Measurements from ENCODE around the gene EEF2KMT.
"Not testable (repeated sequence)": the region's sequence is repeated elsewhere in the genome, so short reads cannot be mapped to it uniquely, and the experiment has no call there.

EEF2KMT gene, protein sequence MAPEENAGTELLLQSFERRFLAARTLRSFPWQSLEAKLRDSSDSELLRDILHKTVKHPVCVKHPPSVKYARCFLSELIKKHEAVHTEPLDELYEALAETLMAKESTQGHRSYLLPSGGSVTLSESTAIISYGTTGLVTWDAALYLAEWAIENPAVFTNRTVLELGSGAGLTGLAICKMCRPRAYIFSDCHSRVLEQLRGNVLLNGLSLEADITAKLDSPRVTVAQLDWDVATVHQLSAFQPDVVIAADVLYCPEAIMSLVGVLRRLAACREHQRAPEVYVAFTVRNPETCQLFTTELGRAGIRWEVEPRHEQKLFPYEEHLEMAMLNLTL

DNA sequence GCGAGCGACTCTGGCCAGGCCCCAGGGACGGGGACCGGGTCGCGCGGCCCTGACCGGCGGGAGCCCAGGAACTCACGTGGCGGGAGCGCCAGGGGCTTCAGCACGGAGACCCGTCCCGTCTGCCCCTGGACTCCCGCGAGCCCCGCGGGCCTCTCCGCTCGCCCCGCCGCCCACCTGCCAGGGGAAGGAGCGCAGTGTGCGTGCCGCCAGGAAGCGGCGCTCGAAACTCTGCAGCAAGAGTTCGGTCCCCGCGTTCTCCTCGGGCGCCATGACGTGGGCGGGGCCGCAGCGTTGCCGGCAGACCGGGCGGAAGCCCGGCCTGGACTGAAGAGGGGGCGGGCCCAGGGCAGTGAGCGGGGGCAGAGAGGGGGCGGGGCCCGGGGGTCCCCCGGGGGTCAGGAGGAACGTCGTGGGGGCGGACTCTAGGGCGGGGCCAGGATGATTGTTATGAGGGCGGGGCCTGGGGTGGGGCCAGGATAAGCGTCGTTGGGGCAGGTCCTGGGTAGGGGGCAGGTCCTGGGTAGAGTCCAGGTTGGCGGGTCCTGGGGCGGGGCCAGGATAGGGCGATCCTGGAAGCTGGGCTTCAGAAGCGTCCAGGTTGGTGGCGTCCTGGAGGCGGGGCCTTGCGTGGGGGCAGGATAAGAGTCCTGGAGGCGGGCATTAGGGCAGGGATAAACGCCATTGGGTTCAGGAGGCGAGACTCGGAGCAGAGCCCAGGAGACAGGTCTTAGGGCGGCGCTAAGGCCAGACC lies at the start of gene EEF2KMT:
EEF2KMT (minus strand) TSS at position 326 of the 751 bp plus-strand sequence; CDS start at position 270, 56 bp downstream.
- DNase-seq (ENCODE audit: low read depth): peak; percentile 85

DNA sequence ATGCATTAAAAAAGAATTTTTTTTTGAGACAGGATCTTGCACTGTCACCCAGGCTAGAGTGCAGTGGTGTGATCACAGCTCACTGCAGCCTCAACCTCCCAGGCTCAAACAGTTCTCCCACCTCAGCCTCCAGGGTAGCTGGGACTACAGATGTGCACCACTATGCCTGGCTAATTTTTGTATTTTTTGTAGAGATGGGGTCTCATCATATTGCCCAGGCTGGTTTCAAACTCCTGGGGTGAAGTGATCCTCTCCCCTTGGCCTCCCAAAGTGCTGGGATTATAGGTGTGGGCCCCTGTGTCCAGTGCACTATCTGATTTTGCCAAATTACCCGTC lies 47.0 kb upstream of the EEF2KMT start:
- not testable (repeated sequence) for DNase-seq (ENCODE audit: low read depth)

DNA sequence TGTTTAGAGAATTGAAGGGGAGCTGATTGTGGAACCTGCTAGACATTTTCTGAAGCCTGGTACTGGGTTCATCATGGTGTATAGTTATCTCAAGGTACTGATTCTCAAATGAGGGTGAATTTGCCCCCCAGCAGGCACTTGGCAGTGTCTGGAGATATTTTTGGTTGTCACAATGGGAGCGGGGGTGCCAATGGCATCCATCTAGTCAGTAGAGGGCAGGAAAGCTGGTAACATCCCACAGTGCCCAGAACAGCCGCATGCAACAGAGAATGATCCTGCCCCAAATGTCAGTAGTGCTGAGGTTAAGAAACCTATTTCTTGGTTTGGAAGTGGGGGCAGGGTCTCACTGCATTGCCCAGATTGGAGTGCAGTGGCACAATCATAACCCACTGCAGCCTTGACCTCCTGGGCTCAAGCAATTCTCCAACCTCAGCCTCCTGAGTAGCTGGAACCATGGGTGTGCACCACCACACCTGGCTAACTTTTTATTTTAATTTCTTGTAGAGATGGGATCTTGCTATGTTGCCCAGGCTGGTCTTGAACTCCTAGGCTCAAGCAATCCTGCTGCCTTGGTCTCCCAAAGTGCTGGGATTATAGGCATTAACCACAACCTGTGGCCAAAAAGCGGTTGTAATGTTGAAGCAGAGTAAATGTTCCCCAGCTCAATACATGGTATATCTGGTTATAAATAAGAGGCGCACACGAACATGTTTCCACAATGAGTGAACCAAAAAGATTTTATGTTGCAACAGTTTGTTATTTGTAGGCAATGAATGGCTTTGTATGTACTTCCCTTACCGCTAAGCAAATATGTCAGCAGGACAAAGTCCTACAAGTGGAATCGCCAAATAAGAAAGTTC lies 46.4 kb upstream of the EEF2KMT start:
- DNase-seq (ENCODE audit: low read depth): no peak

DNA sequence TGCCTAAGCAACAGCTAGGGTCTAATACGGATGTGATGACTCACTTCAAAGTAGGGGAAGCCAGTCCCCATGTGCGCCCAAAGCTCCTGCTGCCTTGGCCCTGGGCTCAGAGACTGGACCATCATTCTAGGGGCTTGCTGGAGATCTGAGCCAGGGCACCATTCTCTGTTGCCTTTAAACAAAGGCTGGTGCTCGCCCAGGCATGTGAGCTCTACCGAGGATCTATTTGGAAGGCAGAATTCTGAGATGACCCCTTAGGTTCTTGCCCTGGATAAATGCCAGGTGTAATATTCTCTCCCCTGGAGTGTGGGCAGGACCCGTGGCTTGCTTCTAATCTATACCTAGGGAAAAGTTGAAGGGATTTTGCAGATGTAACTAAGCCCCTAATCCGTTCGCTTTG lies 42.6 kb upstream of the EEF2KMT start:
- not testable (repeated sequence) for DNase-seq (ENCODE audit: low read depth)

DNA sequence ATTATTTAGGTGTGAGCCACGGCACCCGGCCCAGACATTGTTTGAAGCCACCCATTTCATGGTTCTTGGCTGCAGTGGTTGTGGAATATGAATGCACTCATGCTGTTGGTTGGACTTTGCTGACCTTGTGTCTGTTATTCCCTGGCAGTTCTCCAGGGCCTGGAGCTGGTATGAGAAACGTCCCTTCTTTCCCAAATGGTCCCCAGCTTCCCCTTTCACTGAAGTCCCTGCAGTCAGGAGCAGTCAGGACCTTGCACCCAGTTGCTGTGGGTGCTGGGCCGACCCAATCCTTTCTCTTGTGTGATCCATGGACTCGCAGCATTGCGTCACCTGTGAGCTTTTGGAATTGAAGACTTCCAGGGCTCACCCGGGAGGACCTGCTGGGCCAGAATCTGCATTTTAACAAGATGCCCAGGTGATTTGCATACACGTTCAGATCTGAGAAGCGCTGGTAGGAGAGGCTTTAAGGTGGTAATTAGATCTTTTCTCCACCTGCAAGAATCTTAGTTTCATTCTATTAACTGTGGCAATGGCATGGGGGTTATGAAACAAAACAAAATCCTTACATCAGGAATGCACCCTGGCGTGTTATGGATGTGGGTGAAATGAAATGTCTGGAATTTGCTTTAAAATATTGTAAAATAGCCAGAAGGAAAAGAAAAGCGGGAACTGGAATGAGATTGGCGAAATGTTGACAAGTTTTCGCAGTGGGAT lies 37.3 kb upstream of the EEF2KMT start:
- DNase-seq (ENCODE audit: low read depth): not testable (repeated sequence)

DNA sequence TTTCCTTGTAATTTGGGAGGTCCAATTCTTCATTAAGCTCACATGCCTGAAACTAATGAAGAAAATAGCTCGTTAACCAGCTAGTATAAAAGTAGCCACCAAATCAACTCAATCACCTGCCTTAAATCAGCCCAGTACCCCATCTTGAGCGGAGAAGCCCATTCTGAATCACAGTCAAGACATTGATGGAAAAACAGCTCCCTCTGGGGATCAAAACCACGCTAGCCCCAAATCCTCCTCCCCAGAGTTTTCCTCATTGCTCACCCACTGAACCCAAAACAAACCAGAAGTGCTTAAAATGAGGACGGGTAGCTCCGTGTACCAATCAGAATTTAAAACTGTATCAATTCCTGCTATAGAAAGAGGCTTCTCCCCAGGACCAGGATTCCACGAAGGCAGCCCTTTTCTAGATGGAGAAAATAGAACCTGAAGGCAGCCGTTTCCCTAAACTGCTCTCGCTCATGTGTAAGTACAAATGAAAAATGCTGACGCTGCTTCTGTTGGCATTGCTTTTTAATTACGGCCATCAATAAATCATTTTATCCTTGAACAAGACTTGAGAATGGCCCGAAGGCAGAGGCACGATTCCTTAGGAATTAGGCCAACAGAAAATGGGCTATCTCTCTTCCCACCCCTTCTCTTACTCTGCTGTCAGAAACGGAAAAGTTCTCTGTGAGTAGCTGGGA lies 35.5 kb upstream of the EEF2KMT start:
- DNase-seq (ENCODE audit: low read depth): not testable (repeated sequence)

DNA sequence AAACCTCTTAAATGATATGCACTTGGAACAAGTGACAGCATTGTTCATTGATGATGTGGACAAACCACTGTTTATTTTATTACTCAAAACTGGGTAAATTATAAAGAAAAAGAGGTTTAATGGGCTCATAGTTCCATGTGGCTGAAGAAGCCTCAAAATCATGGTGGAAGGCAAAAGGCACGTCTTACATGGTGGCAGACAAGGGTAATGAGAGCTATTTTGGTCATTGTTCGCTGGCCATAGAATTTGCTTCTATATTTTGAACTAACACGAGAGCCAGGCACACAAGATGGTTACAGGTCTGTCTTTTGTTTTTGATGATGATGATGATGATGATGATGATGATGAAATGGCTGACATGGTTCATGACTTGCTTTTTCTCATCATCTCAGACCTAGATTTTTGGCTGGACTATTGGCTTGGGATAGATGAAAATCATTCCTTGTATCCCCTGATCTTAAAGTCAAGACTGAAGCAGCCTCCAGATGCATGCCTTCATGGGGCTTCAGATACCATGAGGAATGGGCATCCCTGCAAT lies 33.9 kb upstream of the EEF2KMT start:
- not testable (repeated sequence) for DNase-seq (ENCODE audit: low read depth)

DNA sequence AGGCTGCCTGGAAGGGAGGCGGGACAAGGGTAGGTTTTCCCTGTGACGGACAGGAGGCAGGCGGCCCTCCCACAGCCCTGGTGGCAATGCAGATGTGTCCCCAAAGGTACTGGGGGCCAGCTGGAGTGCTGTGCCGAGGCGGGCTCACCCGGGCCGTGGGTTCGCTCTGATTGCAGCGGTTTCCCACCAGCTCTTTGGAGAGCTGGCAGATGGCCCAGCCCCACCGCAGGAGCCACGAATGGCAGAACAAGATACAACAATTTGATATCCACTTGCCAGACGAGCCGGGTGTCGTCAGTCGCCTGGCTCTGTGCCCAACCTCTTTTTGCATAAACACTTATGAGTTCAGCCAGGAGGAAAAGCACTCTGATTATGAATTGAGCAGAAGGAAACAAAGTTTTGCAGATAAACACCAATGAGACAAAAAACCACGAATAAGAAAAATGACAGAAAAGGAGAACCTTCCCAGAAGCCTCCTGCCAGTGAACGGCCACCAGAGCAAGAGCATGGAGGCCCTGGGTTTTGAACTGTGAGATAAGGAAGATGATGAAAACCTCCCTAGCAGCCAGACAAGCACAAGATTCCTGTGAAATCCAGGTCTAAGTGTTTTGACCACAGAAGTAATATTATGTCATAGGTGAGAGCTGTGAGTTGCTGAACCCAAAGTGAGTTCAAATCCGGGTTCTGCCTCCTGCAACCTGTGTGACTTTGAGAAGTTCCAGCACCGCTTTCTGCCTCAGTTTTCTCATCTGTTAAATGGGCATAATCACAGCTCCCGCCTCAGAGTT lies 19.9 kb upstream of the EEF2KMT start:
- not testable (repeated sequence) for DNase-seq (ENCODE audit: low read depth)

DNA sequence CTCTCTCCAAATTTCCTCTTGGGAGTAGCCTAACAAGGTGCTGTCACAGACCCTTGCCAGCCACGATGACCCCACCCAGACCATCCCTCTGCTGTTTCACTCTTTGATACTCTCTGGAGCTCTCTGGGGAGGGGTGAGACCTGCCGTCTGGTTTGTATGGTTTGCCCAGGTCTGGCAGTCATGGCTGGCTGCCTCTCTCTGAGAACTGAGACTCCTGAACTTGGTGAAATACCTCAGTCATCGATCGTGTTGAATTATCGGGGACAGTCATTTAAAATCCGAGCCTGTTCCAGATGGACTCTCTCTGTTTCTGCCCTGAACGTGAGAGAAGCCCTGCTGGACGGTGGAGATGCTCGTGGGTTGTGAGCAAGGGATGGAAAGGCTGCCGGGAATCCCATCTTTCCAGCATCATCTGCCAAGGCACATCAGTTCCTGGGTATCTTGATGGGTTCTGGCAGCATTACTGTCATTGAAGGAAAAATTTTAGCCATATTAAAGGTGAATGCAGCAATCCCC lies 19.2 kb upstream of the EEF2KMT start:
- not testable (repeated sequence) for DNase-seq (ENCODE audit: low read depth)

DNA sequence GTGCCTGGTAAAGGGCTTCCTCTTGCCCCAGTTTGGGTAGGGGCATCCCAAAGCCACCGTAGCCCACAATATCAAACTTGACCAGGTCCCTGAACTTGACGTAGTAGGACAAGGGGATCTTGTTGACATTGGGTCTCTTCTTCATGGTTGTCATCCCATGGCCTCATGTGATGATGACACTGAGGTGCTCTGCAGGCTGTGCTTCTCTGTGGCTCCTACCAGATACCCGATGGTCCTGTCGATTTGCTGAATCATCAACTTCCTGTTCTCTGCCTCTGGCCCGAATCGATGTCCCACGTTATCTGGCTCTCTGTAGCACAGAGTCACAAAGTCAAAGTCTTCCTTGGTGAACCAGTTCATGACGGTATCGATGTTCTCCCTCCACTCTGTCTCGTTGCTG lies 13.3 kb upstream of the EEF2KMT start:
- DNase-seq (ENCODE audit: low read depth): not testable (repeated sequence)

DNA sequence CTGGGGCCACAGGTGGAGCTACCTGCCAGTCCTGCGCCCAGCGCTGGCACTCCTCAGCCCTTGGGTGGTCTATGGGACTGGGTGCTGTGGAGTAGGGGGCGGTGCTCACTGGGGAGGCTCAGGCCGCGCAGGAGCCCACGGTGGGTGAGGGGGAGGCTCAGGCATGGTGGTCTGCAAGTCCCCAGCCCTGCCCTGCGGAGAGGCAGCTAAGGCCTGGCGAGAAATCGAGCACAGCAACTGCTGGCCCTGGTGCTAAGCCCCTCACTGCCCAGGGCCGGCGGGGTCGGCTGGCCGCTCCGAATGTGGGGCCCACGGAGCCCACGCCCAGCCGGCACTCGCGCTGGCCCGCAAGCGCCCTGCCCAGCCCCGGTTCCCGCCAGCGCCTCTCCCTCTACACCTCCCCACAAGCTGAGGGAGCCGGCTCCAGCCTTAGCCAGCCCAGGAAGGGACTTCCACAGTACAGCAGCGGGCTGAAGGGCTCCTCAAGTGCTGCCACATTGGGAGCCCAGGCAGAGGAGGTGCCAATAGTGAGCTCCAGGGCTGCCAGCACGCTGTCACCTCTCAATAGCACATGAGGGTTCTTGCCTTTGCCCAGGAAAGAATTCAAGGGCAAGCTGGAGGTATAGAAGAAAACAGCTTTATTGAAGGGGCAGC lies 11.0 kb upstream of the EEF2KMT start:
- DNase-seq (ENCODE audit: low read depth): no peak

DNA sequence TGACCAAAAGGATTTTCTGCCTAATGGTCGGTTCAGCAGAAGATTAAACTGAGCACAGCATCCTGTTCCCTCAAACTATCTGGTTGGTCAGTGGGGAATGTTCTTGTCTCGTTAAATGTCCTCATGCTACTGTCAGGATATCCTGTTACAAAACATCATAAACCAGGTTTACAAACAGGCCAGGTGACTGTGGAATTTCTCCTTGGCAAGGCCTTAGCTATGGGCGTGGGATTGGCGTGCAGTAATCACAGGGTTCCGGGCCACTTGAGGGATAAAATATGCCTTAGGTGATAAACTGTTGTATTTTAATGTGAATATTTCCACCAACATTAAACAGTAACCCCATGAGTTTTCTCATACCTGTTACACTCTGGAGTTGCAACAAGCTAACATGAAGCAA lies 7.4 kb upstream of the EEF2KMT start:
- DNase-seq (ENCODE audit: low read depth): not testable (repeated sequence)

DNA sequence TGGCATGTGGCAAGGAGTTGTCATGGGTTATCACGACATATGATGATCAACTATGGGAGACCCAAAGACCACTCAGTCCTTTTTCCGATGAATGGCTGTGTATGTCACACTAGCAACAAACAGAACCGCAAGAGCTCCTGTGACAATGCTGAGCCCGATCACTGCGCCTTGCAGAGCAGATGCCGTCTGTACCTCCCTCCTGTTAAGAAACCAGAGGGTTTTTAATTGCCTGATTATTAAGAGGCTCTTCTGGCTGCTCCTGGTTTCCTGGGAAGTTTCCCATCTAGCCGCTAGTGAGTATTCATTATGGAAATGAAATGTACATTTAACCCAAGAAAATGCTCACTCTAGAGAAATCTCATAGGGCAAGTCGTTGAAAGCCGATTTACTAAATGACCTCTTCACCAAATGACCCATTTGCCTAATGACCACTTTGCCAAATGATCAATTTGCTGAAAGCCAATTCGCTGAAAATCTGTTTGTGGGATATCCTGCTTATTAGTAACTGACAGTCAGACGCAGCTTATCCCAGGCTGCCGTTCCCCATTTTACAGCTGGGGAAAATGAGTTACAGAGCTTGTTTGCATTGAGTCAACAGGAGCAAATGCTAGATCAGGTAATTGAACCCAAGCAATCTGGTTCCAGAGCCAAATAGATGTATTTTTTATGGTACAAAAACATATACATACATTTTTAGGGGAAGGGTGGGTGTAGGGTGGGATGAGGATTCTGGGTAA lies 5.9 kb upstream of the EEF2KMT start:
- not testable (repeated sequence) for DNase-seq (ENCODE audit: low read depth)

DNA sequence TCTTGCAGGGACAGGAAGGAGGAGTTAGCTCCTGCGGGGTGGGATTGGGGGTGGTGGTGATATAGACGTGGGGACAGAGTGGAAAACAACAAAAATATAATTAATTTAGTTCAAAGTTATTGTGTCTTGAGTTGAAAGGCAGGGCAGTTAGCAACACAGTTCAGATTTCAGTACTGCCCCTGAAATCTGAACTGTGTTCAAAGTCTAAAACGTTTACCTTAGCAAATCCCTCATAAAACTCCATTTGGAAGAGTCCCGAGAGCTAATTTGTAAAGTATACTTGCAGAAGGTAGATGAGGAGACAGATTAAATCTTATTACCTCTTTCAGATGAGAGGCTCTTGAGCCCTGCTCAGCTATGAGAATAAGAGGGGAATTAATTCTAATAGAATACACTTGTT lies 1.6 kb upstream of the EEF2KMT start:
- not testable (repeated sequence) for DNase-seq (ENCODE audit: low read depth)

DNA sequence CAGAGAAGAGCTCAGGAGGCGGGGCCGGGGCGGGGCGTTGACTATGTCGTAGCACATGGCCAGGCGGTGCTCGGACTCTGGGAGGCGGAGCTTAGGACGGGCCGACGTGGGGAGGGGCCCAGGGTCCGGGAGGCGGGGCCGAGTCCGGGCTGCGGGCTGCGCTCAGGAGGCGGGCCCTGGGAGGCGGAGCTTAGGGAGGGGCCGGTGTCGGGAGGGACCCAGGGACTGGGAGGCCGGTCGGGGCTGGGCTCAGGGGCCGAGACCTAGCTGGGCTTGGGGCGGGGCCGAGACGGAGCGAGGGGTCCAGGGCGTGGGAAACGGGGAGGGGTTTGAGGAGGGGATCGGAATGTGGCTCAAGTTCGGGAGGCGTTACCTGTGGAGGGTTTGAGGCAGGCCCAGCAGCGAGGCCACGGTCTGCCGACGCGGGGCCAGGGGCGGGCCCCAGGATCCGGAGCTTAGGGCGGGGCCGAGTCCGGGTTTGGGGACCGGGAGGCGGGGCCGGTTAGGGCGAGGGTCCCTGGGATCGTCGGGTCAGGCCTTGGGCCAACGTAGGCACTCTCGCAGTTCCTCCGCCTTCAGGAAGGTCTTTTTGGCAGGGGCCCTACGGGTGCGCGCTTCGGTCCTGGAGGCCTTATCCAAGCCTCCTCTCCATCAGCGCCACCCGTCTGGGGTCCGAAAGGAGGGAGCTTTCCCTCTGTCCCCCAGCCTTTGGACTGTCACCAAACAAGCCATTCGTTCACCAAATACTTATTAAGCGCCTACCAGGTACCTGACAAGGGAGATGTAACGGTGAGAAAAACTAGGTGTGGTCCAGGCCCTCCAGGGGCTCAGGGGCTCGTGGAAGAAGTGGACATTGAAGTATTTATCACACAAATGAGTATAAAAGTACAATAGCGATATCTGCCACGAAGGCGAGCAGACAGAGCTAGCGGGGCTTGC lies 895 bp upstream of the EEF2KMT start:
- peak; percentile 93 for DNase-seq (ENCODE audit: low read depth)

DNA sequence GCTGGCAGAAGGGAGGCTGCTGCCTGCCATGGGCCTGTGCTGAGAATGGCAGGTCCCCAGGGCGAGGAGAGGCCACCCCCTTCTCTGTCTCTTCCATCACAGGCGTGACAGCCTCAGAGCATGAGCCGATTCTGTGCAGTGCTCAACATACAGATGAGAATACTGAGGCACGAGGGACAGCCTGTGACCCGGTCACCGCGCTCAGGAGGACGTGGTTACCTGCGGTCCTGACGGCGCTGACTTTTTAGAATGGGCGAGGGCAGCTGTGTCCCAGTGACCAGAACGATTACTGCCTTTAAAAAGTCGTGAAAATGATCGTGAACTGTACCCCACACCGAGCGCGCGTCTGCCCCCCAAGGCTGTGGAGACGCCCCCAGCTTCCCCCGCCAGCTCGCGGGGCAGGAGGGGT lies 530 bp downstream of the EEF2KMT start:
- DNase-seq (ENCODE audit: low read depth): peak; percentile 14

DNA sequence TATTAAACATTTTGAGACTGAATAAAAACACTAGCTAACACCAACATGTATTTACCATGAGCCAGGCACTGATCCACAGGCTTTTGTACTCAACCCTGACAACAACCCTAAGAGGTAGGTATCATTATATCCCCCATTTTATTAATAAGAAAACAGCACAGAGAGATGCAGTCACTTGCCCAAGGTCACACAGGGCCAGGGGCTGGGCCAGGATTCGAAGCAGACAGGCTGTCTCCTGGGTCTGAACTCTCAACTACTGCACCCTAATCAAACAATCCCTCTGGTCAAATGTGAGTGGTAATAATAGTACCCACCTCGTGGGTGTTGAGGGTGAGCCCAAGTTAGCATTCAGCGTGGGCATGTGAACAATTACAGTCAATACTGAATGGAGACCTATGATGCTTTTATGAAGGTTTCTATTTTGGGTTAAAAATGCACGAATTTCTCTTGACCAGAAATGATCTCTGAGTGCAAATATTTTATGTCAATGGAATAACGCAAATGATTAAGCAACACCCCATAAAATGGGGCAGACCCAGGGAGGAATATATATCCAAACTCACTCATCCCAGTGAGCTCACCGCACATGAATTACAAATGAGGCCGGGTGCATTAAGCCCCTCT lies 1.0 kb downstream of the EEF2KMT start:
- DNase-seq (ENCODE audit: low read depth): not testable (repeated sequence)
